ENCODE results near the gene VSX2.

Gene VSX2

GRCh38 chr14:74238974-74239847 is at the start of gene VSX2:
Gene VSX2 (plus strand): TSS chr14:74239449. CDS start chr14:74239562, 113 bp downstream.
- DNase-seq: no peak

DNA sequence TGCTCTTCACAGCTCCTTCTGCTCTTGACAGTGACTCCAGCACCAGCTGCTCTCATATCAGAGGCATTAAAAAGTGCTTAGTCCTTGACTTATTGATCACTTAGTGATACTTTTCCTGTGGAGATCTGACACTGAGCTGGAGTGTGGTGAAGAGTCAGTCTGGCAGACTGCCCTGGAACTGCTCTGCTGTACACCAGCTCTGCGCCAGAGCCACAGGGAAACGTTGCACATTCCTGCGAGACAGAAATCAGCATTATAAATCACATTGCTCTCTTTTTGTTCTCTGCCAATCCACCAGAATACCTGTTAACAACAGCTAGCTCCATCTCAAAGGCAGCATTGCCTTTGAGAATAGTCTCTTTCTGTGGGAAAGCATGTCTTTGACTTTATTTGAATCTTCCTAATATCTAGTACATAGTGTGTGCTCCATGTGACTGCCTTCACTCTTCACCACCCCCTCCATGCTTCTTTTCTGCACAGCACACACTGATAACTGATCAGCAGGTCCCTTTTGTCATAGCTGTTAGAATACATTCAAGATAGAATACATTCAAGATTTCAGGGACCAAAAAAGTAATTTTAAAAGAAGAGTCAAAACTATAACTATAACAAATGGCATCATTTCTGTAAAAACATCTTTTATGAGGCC is 48.2 kb upstream of the VSX2 start:
- DNase-seq: no peak

GRCh38 chr14:74194506-74195274 is 44.6 kb upstream of the VSX2 start:
- DNase-seq: no peak

DNA sequence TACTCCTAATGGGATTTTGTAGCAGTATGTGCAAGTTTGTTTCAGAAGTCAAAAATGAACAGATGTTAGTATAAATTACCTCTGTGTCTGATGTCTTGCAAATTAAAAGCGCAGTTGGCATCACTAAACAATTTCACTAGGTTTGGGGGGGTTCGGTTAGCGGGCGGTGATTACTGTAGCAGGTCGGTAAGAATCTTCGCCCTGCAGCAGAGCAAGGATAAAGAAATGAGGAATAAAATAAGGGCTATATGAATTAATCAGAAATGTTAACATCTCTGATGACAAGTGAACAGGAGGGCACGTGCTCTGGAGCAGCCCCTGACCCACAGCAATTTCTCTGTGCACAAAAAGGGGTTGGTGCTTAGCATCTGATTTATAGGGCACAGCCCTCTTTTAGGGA is 43.6 kb upstream of the VSX2 start:
- no peak for DNase-seq

DNA sequence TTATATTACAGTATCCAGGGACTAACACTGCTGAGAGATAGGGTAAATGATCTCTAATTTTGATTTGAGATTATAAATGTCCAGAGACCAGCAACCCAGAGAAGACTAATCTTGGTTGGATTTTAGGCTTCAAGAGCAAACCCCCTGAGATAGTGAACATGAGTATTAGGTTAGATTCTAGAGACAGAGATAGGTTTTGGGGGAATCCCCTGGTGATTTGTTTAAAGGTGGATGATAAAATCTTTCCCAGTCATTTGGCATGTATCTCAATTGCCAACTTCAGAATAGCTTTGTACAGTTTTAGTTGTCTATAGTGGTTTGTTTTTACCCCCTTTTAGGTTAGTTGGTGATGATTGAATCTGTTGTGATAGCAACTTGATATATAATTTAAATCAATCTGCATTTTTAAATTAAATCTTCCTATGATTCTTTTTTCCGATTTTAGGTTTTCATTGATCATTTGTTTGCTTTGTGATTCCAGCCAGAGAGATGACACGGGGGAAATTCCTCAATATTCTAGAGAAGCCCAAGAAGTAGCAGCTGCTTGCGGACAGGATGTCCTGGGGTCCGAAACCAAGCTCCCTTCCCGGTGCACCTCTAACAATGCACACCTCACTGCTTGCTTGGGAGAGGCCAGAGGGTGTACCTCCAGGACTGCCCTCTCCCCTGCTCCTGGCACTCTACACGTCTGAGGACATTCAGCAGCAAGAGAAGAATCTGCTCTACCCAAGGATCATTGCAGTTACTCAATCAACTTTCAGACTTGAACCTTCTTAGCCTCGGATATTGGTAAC is 40.6 kb upstream of the VSX2 start:
- DNase-seq: no peak

- no peak for DNase-seq
Observed at GRCh38 chr14:74202113-74202512, 37.1 kb upstream of the VSX2 start.

DNA sequence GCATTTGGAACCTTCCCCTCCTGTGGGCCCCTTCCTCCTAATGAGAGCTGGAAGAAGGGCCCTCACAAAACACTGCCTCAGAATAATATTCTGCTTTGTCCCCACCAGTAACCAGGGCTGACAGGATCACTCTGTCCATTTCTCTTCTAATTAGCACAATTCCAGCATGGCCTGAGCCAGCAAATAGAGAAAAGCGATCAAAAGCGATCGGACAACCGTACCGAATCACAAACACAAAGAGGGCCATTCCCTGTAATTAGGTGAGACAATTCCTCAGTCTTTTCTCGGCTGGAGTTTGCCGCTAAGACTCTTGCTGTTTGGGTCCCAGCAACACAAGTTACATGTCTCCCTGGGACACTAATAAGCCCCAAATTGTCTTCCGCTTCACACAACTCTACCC is 35.6 kb upstream of the VSX2 start:
- no peak for DNase-seq

- no peak for DNase-seq
Observed at GRCh38 chr14:74204491-74204890, 34.8 kb upstream of the VSX2 start.

- DNase-seq: no peak
Observed at GRCh38 chr14:74205882-74206281, 33.4 kb upstream of the VSX2 start.

GRCh38 chr14:74207943-74208342 is 31.3 kb upstream of the VSX2 start:
- no peak for DNase-seq

- no peak for DNase-seq
Observed at GRCh38 chr14:74208642-74209041, 30.6 kb upstream of the VSX2 start.

DNA sequence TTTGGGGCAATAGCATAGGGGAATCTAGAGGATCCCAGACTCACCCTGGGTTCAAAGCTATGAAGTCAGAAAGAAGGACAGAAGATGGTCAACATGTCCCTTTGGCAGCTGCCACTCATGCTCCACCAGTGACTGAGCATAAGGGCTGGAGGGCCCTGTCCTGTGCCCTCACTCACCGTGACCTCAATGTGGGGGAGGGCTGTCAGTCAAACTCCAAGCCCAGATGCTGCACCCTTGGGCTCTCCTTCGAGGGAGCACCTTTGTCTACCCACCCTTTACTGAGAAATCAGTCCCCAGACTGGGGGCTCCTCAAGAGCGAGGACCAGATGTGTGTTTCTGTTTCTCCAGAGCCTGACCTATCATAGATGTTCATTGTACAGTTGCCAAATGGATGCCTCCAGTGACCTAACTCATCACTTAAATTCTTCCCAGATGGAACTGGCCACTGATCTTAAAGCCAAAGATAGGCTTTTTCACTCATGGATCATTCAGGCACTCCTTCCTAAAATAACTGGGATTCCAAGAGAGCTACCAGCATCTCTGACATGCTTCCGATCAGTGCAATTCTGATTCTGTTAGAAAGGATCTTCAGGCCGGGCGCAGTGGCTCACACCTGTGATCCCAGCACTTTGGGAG is 27.2 kb upstream of the VSX2 start:
- DNase-seq: no peak

- peak; percentile 37 for DNase-seq
Observed at GRCh38 chr14:74213907-74214803, 25.1 kb upstream of the VSX2 start.

GRCh38 chr14:74216671-74217070 is 22.6 kb upstream of the VSX2 start:
- no peak for DNase-seq

DNA sequence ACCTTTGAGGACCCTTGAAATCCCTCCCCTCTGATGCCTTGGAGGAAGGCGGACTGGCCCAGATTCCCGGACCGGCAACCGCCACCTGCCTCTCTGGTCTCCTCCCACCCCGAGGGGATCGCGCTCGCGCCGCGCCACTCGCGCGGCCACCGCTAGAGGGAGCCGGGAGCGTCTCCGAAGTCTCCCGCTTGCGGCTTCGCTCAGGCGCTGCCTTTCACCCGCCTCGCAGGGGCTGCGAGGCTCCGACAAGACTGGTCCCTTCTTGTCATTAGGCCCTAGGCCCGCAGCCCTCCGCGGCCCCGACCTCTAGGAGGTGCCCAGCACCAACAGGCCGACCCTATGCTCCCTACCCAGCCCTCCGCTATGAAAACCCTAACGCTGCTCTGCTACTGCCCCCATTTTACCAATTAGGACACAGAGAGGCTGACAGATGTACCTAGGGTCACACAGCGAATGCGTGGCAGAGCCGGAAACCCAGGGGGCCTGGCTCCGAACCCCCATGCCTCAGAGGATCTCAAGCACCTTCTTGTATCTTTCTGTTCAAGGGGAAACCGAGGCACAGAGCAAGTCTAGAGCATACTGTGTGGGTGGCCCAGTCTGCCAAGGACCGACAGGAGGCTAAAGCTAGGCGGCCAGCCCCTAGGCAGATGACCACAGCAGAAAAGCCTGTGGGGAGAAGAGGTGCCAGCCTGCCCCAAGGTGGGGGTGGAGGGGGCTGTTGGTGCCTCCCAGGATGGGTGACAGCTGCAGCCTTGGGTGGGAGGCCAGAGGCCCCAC is 21.4 kb upstream of the VSX2 start:
- DNase-seq: peak; percentile 60

DNA sequence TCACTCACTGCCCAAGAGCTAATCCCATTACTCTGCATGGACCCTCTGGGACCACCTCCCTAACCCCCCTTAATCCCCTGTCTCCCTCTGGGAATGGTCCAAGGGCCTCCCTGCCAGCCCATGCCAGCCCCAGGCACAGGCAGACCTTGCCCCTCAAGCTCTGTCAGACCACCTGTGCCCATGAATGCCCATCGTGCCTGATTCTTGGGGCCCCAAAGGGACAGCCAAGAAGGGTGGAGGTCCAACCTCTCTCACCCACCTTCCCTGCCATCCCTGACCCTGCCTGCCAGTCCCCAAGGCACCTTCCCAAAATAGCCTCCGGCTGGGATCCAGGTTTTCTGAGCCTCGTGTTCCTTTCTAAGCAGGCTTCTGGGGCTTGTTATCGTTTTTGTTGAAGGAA is 20.8 kb upstream of the VSX2 start:
- no peak for DNase-seq

- no peak for DNase-seq
Observed at GRCh38 chr14:74219277-74220205, 19.7 kb upstream of the VSX2 start.

DNA sequence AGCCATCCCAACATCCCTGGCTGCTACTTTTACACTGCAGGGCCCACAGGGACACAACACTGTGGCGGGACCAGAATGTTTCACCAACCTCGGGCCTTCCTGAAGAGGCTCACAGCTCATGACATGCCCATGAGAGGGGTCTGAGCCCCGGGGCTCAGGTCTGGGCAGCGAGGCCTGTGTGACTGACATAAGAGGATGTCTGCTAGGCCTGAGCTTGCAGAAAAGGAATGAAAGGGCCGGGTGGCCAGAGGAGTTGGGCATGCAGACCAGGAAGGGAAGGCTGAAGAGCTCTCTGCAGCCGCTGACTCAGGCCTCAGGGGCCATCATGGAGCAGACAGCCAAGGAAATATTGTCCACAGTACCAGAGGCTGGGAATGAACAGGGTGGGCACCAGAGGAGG is 18.3 kb upstream of the VSX2 start:
- DNase-seq: no peak

DNA sequence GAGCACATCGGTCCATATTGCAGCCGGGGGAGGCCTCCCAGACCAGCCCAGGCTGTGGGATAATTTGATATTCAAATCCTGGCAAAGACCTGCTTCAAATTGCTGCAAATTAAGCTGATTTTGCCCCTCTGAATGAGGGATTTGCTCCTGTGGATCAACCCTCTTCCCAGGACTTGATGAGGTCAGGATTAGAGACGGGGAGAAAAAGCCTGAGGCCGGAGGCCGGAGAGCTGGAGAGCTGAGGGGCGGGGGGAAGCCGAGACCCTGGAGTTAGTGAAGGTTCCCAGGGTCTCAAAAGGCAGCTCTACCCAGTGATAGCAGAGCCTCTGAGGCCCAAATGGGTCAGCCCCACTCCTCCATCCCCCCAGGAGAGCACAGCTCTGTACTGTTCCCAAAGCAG is 17.5 kb upstream of the VSX2 start:
- DNase-seq: no peak

Measured in NCI-H146 (cell line).